SW480 (cell line): ENCODE results near the gene KLF16.

Experiments
- DNase-seq: peaks from one replicate; pipeline ENCODE4 v3.0.0-alpha.2; 2016; ENCODE audit warnings: low spot score

KLF16 gene

GRCh38 chr19:1807030-1807694 lies 56.2 kb downstream of the KLF16 start:
- no peak for DNase-seq

GRCh38 chr19:1806184-1807029 lies 57.0 kb downstream of the KLF16 start:
- DNase-seq = no peak

GRCh38 chr19:1805401-1806183 lies 57.8 kb downstream of the KLF16 start:
- DNase-seq = no peak

GRCh38 chr19:1804858-1805257 lies 58.5 kb downstream of the KLF16 start:
- no peak for DNase-seq
